NCI-H2227 treated with DMSO at 0.1 percent for 48 hours (cell line): ENCODE measurements around the gene AXL.

Experiments used
- DNase-seq: peaks from one replicate; lab custom pipeline; 2025; lab: John Stamatoyannopoulos, UW

Gene AXL

DNA sequence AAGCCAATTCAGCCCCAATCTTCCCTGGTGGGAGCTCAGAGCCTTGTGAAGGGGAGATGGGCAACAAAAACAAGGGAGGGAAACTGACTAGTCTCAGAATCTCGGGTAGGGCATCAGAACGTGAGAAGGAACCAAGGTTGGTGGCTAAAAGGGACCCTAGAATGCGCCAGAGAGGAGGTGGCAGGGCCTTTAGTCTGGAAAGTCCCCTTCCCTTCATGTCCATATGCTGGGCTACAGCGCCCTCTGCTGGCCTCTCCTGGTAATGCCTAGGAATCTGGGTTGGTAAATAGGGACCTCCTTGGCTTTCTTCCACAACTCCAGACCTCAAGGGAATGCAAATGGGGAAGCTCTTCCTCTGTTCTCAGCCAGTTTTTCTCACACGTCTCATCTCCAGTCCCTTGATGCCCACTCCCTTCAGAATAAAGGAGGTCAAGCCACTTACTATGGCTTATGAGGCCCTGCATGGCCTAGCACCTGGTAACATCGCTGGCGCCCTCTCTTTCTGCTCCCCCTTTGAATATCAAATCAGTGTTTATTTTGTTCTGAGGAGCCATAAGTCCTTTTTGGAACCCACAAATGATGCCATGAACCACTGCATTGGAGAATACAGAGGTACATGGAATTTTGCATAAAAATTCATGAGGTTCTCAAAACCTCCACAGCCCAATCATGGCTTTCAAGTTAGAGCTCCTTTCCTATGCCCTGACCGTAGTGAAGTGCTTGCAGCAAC is 89.6 kb downstream of the AXL start:
- peak; percentile 97 for DNase-seq

DNA sequence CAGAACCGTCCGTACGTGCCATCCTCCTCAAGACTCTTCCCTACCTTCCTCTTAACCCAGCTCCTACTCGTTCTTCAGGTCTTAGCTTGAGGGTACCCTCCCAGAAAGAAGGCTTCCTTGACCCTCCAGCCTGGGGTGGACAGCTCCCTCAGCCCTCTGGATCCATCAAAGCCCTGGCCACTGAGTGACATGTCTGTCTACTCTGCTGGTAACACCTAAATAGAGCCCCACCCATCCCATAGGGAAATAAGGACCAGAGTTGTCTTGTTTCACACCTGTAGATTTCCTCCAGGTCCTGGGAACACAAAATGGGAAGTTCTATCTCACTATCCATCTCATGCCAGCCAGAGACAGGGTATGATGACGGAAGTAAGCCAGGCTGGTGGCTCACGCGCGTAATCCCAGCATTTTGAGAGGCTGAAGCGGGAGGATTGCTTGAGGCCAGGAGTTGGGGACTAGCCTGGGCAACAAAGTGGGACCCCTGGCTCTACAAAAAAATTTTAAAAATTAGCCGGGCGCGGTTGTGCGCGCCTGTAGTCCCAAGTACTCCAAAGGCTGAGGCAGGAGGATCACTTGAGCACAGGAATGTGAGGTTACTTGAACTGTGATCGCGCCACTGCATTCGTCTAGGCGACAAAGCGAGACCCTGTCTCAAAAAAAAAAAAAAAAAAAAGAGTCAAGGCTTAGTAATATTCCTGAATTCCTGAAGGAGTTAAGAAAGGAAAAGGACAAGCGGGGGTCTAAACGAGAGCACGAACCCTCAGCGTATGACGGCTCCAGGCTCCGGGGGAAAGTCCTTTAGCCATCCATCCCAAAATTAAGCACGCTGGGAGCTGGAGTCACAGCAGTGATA is 90.4 kb downstream of the AXL start:
- no peak for DNase-seq

DNA sequence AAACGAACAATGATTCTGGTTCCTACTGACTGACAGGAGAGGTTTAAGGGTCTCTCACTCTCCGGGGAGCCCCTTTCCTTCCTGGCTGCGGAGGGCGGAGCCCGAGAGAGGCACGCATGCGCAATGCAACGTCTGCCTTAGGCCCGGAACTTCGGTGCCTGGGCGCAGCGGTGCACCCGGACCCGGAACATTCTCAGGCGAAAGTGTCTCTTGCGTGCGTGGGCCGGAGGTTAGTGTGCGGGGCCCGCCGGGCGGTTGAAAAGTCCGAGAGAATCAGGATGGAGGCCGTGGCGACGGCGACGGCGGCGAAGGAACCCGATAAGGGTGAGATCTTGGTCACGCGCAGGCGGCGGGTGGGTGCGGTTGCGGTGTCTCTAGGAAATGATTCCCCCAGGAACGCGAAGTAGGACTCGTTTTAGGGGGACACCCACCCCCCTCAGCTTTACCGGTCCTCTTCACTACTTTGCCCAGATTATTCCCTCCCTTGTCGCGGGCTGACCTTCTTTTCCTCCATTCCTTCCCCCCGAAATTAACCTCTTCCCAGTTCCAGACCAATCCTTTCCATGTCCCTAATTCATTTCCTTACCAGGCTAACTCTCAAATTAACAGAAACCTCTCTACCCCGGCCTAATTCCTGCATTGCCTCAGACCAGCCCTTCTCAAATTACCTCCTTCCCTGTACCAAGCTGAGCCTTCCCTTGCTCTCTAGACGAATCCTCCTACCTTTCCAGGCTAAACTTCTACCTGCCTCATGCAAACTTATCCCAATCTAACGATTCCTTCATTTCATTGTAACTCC is 91.2 kb downstream of the AXL start, which contains the start of gene CCDC97:
Gene CCDC97 (plus strand): TSS at position 140 of the 799 bp plus-strand sequence. CDS start 139 bp downstream, at position 279.
- DNase-seq: peak; percentile 99

DNA sequence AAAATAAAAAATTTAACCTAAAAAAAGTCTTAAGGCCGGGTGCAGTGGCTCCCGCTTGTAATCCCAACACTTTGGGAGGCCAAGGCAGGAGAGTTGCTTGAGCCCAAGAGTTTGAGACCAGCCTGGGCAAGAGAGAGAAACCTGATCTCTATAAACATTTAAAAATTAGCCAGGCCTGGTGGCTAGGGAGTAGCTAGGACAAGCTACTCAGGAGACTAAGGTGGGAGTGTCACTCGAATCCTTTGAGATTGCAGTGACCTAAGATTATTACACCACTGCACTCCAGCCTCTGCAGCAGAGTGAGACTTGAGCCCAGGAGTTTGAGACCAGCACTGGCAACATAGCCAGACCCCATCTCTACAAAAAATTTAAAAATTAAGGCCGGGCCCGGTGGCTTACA is 92.0 kb downstream of the AXL start:
- no peak for DNase-seq
